Dedifferentiated amniotic fluid mesenchymal stem cell (primary cell): Measurements from ENCODE around the gene RPTOR.

ENCODE experiments used
- DNase-seq: peaks from one replicate; pipeline ENCODE4 v3.0.0-alpha.2; 2016; ENCODE audit errors: extremely low spot score

The RPTOR gene

DNA sequence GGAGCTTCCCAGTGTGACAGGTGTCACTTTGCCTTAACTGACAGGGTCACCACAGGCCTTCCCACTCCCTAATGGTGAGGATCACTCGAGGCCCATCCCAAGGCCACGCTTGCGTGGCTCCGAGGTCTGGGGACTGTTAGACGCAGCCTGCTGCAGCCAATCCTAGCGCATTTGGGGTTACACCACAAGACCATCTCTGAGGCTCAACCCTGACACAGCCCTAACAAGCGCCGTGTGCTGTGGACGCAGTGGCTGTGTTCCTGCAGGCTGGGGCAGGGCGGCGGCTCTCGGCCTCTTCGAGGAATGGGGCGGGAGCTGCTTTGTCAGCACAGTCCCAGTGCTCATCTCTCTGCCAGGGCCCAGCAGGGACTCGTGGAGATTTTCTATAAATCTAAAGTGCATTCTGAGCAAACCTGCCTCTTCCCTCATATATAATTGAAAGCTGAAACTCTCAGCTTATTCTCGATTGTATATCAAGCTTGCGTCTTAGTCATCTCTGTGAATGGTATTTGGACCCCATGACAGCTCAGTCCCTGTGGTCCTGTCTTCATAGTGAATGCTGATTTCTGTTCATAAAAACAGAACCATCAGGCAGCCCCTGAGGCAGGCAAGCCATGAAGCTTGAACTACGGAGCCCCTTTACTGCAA lies 381.2 kb downstream of the RPTOR start:
- DNase-seq: no peak

DNA sequence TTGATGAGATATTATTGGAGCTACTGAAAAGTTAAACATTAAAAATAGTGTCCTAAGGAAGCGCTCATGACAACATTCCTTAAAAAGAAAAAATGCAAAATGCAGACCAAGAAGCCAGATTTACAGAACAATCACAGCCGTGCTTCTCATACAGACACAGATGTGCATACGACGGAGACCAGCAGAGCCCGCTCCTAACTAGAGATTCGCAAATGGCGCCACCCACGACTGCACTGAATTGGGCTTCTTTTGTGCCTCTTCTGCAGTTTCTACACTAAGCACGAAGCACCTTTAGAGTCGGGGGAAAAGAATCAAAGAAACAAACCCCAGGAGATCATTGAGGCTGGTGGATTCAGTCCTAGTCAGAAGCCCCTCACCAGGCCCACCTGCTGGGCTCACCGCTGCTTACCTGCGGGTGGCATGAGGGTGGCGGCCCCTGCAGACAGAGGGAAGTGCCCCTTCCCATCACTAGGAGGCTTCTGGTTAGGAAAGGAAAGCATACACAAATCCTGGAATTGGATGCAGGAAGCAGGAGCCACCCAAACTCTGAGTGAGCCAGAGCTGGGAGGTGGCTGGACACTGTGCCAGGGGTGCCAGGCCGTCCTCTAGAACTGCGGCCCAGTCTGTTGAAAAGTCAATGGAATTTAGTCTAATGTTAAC lies 382.1 kb downstream of the RPTOR start:
- DNase-seq: no peak

DNA sequence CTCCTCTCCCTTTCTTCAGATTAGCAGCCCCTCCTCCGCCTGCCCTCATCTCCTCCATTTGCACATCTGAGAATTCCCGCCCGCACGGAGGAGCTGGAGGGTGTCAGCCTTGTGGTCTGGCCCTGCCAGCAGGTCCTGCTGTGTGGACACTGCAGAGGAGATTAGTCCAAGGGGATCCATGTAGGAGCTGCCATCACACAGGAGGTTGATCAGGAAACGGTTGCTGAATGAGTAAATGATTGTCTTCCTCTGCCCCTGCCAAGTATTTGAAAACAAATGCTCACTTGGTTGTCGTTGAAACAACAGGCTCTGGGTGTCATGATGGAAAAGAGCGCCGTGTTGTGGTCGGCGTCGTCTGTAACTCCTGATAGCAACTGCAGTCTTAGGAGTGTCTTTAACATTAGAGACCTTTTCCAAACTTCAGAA lies 383.2 kb downstream of the RPTOR start:
- no peak for DNase-seq

DNA sequence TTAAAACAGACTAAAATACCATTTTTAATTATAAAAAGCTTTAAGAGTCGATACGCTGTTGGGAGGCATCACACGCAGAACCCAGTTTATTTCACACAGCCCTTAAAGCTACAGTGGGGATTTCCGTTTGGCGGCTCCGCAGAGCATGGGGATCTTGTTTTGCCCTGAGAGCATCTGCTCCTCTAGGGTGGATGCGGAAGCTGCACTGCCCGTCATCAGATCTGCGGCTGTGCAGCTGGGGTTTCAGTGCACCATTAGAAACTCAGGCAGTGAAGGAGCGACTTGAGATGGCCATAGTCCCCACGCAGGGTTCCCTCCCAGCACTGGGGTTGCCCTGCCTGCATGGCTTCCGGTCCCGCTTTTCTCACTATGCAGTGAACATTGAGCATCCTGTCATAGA lies 384.8 kb downstream of the RPTOR start:
- DNase-seq: no peak

- no peak for DNase-seq
Measured at GRCh38 chr17:80930335-80931279, 386.0 kb downstream of the RPTOR start.

DNA sequence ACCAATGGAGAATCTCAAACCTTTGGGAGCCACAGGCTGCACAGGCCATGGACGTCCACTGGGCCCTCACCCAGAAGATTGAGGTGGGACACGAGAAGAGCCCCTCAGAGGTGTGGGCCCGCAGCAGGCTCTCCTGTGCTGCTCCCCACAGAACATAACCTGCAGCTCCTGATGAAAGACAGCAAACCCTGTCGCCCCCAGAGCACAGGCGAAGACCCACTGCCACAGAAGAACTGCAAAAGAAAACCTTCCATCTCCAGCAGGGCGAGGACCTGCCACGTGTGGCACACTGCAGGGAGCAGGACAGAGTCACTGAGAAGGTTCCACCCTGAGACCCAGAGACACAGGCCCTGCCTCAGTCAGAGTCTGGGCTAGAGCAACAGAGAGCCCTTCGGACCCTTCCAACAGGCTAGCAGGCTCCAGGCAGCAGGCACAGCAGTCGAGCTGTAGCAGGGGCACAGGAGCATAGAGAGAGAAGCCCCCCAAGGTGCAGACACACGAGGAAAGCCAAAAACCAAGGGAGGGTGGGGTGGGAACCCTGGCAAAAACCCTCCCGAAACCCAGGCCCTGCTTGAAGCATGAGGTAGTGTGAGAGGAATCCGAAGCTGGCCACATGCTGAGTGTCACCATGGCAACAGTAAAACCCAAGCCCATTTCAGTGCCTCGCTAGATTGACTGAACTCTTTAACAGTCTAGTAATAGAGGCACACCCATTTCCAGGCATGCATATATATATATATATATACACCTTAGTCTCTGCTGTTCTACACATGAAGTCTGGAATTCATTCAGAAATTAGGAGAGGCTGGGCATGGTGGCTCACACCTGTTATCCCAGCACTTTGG lies 387.0 kb downstream of the RPTOR start:
- peak; percentile 90 for DNase-seq

GRCh38 chr17:80935526-80935925 lies 390.9 kb downstream of the RPTOR start:
- DNase-seq: no peak

DNA sequence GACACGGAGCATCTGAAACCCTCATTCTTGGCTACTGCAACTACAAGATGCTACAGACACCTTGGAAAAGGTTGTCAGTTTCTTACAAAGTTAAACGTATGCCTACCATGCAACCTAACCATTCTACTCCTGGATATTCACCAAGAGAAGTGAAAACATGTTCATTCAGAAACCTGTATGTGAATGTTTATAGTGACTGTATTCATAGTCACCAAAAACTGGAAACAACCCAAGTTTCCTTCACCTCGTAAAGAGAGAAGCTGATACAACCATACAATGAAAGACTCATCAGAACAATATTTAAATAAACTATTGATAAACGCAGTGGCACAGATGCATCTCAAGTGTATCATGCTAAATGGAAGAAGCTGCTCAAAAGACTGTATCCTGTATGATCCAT lies 391.6 kb downstream of the RPTOR start:
- no peak for DNase-seq

- no peak for DNase-seq
Measured at GRCh38 chr17:80936723-80937122, 392.1 kb downstream of the RPTOR start.

DNA sequence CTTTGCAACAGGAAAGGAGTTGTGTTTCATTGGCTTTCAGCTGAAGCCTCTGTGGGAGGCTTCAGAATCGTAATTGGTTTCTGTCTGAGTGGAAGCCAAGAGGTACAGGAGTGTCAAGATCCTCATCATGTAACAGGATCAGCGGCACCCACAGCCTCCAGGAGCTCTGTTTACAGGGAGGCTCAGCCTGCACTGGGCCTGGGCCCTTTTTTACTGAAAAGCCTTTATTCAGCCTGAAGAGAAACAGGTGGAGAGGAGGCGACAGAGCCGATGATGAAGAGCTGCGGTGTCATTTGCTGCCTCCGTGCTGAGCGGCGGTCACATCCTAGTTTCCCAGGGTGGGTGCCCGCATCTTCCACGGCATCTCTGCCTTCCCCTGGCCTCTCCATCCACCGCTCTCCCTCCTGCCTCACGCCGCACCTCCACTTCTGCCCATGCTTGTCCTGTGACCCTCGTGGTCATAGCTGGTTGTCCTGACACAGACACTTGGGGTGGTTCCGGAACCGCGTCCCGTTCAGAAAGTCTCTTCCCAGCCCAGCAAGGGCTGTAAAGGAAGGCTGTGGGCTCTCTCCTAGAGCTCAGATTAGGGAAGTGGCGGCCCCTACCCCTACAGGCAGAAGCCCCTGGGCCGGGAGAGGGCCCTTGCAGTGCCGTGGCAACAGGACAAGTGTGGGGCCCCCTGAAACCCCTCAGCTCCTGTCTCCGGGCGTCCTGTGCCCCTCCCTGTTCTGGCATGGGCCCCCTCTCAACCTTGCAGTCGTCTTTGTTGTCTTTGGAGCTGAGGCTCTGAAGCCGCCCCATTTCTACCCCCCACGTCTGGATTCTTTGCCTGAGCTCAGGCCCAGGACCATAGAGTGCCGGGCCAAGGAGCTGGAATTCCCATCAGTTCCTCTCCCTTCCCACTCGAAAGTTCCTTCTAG lies 393.1 kb downstream of the RPTOR start:
- no peak for DNase-seq

DNA sequence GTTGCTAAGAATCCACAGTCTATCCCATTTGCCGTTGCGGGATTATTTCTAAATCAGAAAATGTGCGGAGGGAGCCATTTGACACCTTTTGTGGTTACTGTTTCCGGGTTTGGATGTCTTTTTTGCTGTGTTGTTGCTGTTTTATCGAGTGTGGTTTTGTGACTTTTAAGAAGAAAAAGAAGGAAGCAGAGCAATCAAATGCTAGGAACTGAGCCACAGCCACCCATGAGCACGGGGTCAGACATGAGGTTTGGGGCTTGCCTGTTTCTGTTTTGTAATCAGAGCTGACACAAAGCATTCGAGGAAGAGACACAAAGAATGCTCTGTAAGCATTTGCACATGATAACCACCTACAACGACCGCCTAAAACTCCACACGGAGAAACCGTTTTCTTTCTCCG lies 393.9 kb downstream of the RPTOR start:
- DNase-seq: no peak

DNA sequence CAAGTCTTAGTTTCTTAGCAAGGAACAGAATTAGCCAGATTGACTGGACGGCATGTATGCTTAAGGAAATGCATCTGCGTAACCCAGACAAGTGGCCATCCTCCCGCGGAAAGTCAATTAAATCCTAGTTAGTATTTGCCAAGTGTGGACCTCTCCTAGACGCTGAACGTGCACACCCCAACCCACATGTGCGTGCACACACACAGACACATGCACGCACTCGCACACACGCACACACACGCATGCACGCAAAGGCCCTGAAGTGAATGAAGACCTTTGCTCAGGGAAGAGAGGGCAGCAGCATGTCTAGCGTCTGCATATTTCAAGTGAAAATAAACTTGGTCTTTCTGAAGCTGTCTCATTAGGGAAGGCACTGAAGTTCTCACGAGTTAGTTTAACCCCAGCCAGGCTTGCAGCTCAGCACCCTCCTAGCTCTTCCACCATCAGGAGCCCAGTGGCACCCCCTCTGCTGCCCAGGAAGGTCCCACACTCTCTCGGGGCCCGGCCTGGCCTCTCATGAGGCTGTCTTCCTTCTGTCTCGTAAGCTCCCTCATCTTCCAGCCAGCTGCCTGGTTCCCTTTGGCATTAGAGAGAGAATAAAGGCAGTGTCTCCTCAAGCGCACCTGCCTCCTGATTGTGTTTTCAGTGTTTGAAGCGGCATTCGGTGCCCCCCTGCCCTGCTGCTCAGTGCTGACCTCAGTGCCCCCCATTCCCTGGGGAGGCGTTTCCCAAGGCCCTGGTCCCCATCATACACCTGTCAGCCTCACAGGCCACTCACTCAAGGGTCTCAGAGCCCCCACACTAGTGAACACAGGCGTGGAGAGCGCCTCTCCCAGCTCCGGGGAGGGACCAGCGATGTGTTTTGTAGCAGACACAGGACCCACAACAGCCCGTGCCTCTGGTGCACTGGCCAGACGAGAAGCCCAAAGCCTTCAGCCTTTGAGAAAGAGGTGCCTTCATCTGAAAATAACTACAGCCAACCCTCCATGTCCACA lies 394.8 kb downstream of the RPTOR start:
- DNase-seq: no peak

DNA sequence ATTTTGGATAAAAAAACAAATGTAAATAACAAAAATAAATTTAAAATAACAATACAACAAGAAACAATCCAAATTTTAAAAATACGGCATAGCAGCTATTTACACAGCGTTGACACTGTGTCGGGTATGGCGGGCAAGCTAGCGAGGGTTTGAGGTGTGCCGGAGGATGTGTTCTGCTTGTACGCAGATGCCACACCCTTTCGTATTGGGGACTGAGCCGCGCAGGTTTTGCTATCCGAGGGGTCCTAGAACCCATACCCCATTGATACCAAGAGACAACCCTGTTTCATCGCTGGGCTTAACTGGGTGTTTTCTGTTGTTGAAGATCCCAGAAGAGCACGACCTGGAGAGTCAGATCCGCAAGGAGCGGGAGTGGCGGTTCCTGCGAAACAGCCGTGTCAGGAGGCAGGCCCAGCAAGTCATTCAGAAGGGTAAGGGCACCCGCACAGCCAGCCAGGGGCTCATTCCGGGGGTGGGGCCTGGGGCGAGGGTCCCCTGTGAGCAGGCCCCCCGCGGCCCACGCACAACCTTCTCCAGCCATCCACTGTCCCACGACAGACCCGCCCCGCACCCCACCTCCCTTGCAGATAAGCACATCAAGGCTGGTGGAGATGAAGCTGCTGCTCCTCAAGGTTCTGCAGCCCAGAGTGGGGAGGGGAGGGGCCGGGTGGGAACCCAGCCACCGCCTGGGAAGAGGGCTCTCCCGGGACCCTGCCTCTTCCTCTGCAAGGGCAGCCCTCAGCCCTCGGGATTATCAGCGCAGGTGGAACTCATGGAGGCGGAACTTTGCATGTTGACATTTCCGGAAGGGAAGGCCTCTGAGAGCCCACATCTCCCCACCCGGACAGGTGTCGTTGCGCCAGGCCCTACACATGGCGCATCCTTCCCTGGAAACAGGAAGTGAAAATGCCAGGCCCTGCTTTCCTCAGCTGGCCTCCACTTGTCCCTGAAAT lies 395.8 kb downstream of the RPTOR start:
- DNase-seq: no peak

DNA sequence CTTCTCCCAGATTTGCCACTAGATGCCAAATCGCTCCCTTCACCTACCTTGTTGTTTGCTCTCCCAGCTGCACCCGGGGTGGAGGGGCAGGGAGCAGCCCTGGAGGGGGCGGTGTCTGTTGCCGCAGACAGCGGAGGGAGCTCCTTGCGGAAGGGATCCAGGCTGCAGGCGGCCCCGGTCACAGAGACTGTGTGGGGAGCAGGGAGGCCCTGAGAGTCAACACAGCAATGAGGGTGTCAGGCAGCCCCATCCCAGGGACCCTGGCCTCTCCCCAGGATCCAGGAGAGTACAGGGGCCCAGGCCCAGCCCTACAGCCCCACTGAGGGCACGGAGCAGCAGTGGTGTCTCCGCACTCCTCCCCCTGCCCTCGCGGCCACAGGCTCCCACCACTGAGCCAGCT lies 396.5 kb downstream of the RPTOR start:
- DNase-seq: no peak

- DNase-seq: no peak
Measured at GRCh38 chr17:80941743-80942422, 397.2 kb downstream of the RPTOR start.

- DNase-seq: no peak
Measured at GRCh38 chr17:80942423-80943345, 398.0 kb downstream of the RPTOR start.
